Sigmoid colon (tissue), 7 donors: ENCODE data around the gene FGF8. TPM values are rescaled to one million over a fixed set of nuclear protein-coding genes. Genes with fewer than 3 reads are reported as not detected.

Experiments used
- DNase-seq: peaks from one replicate; pipeline ENCODE4 v3.0.0-alpha.2; 2019
- H3K27ac ChIP-seq, 4 donors: fragments of 200-600 bp; sonication (generic); one replicate each; pipeline ENCODE4 v1.5.1; 2016 to 2019; ENCODE audit warnings: mild to moderate bottlenecking in 1 of 4
- H3K27me3 ChIP-seq, 3 donors: fragments of 200-600 bp; sonication (generic); one replicate each; pipeline ENCODE4 v1.5.1; 2019; ENCODE audit warnings: mild to moderate bottlenecking in 1 of 3
- H3K36me3 ChIP-seq, 4 donors: fragments of 200-600 bp; sonication (generic); one replicate each; pipeline ENCODE4 v1.5.1; 2016 to 2019
- H3K4me1 ChIP-seq, 4 donors: fragments of 200-600 bp; sonication (generic); one replicate each; pipeline ENCODE4 v1.5.1; 2017 to 2019
- H3K4me3 ChIP-seq, 4 donors: fragments of 200-600 bp; sonication (generic); one replicate each; pipeline ENCODE4 v1.5.1; 2017 to 2019; ENCODE audit warnings: mild to moderate bottlenecking in 2 of 4, moderate library complexity in 1 of 4
- H3K9me3 ChIP-seq, 4 donors: fragments of 200-600 bp in 3 of 4; sonication (generic) in 3 of 4; one replicate each; pipeline versions ENCODE4 v1.5.1 to v1.6.1; 2013 to 2019
- CTCF ChIP-seq, 4 experiments: fragments of 450-650 bp in 3 of 4; fragments of 200-600 bp in 1 of 4; IDR thresholded peaks; one replicate each; pipeline ENCODE4 v1.5.1; 2016 to 2019; ENCODE audit warnings: antibody characterized with exemption in 4 of 4, mild to moderate bottlenecking in 3 of 4, moderate library complexity in 2 of 4
- EP300 ChIP-seq, 4 donors: sonication (generic); formaldehyde crosslinking; IDR thresholded peaks; one replicate each; pipeline ENCODE4 v1.6.1; 2017; ENCODE audit warnings: antibody characterized with exemption in 4 of 4
- POLR2A ChIP-seq, 2 donors: fragments of 450-650 bp; IDR thresholded peaks; one replicate each; pipeline ENCODE4 v1.6.1; 2016; ENCODE audit warnings: antibody characterized with exemption in 2 of 2, mild to moderate bottlenecking in 2 of 2, moderate library complexity in 2 of 2
- POLR2AphosphoS5 ChIP-seq, 4 donors: sonication (generic); formaldehyde crosslinking; IDR thresholded peaks; one replicate each; pipeline ENCODE4 v1.6.1; 2017; ENCODE audit warnings: antibody characterized with exemption in 4 of 4
- WGBS, 2 donors: extraction: QIAGEN DNeasy Blood & Tissue Kit; methylation state at CpG; one replicate each; pipeline ENCODE4 v1.1.7; 2013; 5-methylcytosine and 5-hydroxymethylcytosine counted together
- intact Hi-C: fragments of 100-400 bp; cut with DNase I; formaldehyde crosslinking; loops from one replicate; pipeline ENCODE4 v1.15.1; 2023
- polyA plus RNA-seq, 3 donors: library from polyadenylated mRNA; stranded (reverse); fragments of 200-250 nt; gene quantifications; one replicate each; pipeline ENCODE4 v1.2.3, GENCODE V29; 2013
- total RNA-seq, 4 donors: library from RNA; depleted of rRNA; stranded (reverse); fragments of >200 nt; gene quantifications; one replicate each; pipeline ENCODE4 v1.1.0, GENCODE V29; 2016
- donor health status: healthy with polysubstance abuse.
- donor health status: Bipolar disorder and iron deficiency.
- donor health status: healthy.

Gene FGF8
- total and polyA plus RNA-seq, 7 donors: 0.10 TPM; not detected in 6

DNA sequence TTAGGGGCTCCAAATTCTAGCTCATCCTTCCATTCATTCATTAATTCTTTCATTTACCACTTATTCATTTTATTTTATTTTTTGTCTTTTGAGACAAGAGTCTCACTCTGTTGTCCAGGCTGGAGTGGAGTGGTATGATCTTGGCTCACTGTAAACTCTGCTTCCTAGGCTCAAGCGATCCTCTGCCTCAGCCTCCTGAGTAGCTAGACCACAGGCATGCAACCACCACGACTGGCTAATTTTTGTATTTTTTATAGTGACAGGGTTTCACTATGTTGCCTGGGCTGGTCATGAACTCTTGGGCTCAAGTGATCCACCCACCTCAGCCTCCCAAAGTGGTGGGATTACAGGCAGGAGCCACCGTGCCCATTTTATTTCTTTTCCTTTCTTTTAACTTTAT, 31.6 kb downstream of the FGF8 start:
- no peak for TF ChIP-seq POLR2A (IDR thresholded peaks at IDR 0.05)
- no peak for TF ChIP-seq EP300 (IDR thresholded peaks at IDR 0.05)
- TF ChIP-seq POLR2AphosphoS5 (IDR thresholded peaks at IDR 0.05): no peak
- no peak for TF ChIP-seq CTCF (IDR thresholded peaks at IDR 0.05)
- WGBS, 2 donors: 84 to 87% methylated on average over 3 of the region's 3 CpGs
- no peak for DNase-seq

GRCh38 chr10:101741938-101742337, 34.0 kb downstream of the FGF8 start:
- no peak overlapping the region for H3K27ac ChIP-seq
- intact Hi-C loops: no loop called here
- no peaks in the 10 kb centered on the region for H3K9me3 ChIP-seq
- no peak for DNase-seq
- peaks cover 0 to 23% (median 0%) of the 10 kb centered on the region in 3 donors for H3K27me3 ChIP-seq
- H3K4me1 ChIP-seq: no peaks in the 10 kb centered on the region
- WGBS, 2 donors: 48 to 50% methylated on average over 2 of the region's 2 CpGs
- no peak for TF ChIP-seq EP300 (IDR thresholded peaks at IDR 0.05)
- no peak for TF ChIP-seq POLR2AphosphoS5 (IDR thresholded peaks at IDR 0.05)
- no peak for TF ChIP-seq CTCF (IDR thresholded peaks at IDR 0.05)
- TF ChIP-seq POLR2A (IDR thresholded peaks at IDR 0.05): no peak
- H3K36me3 ChIP-seq: no peaks in the 10 kb centered on the region
- H3K4me3 ChIP-seq: no peak overlapping the region

More for the DNA sequence above, 31.6 kb downstream of the FGF8 start:
- intact Hi-C loops: no loop called here
- Histone ChIP-seq H3K4me1 (no peaks in the 10 kb centered on the region), H3K36me3 (no peaks in the 10 kb centered on the region), H3K4me3 (no peak overlapping the region), H3K9me3 (no peaks in the 10 kb centered on the region), H3K27ac (no peak overlapping the region), H3K27me3 (peaks cover 0 to 22% (median 0%) of the 10 kb centered on the region in 3 donors)

DNA sequence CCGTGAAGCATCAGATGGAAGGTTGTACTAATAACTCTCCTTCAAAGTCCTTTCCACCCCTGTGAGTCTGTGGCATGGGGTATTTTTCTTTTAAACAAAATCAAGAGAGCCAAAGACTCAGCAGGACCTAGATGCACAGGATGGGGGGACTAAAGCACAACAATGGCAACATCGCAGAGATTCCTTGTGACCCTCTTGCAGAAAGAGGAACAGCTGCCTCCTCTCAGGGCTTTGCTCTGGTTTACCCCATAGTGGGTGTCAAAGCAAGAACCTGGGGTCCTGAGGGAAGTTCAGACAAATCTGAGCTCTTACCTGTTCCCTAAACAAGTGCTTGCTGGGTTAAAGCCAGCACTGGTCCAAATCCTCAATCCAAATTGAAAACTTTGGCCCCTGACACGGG, 39.2 kb downstream of the FGF8 start:
- DNase-seq: no peak
- H3K27me3 ChIP-seq: peaks cover 0 to 31% (median 0%) of the 10 kb centered on the region in 3 donors
- H3K27ac ChIP-seq: no peak overlapping the region
- TF ChIP-seq POLR2AphosphoS5 (IDR thresholded peaks at IDR 0.05) (no peak), EP300 (IDR thresholded peaks at IDR 0.05) (no peak), POLR2A (IDR thresholded peaks at IDR 0.05) (no peak), CTCF (IDR thresholded peaks at IDR 0.05) (no peak)
- H3K36me3 ChIP-seq: no peaks in the 10 kb centered on the region
- H3K9me3 ChIP-seq: no peaks in the 10 kb centered on the region
- no peaks in the 10 kb centered on the region for H3K4me1 ChIP-seq
- intact Hi-C loops: no loop called here
- H3K4me3 ChIP-seq: no peak overlapping the region
- 81 to 87% methylated on average over 3 of the region's 3 CpGs for WGBS, 2 donors

DNA sequence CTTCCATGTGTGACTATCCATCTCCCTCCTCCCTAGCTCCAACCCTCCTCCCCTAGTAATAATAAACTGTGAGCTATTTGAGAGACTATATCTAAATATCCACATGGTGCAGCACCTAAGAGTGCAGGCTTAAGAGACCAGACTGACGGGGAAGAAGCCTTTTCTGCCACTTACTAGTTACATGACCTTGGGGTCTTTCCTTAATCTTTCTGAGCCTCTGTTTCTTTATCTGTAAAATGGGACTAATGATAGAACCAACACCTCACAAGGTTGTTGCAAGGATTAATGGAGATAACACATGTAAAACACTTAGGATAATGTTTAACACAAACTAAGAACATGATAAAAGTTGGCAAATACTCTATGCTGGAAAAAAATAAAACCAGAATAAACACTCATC, 43.8 kb downstream of the FGF8 start:
- TF ChIP-seq CTCF (IDR thresholded peaks at IDR 0.05): no peak
- TF ChIP-seq POLR2A (IDR thresholded peaks at IDR 0.05): no peak
- no peak for TF ChIP-seq POLR2AphosphoS5 (IDR thresholded peaks at IDR 0.05)
- no peak for TF ChIP-seq EP300 (IDR thresholded peaks at IDR 0.05)
- H3K27ac ChIP-seq: no peak overlapping the region
- H3K4me1 ChIP-seq: no peaks in the 10 kb centered on the region
- H3K9me3 ChIP-seq: no peaks in the 10 kb centered on the region
- no peak for DNase-seq
- 78 to 87% methylated on average over 1 of the region's 1 CpG for WGBS, 2 donors
- H3K27me3 ChIP-seq: peaks cover 0 to 7% (median 0%) of the 10 kb centered on the region in 3 donors
- H3K36me3 ChIP-seq: no peaks in the 10 kb centered on the region
- no peak overlapping the region for H3K4me3 ChIP-seq
- intact Hi-C loops: no loop called here

- no peak for TF ChIP-seq POLR2AphosphoS5 (IDR thresholded peaks at IDR 0.05)
- TF ChIP-seq CTCF (IDR thresholded peaks at IDR 0.05): no peak
- no peaks in the 10 kb centered on the region for H3K4me1 ChIP-seq
- peaks cover 0 to 9% (median 0%) of the 10 kb centered on the region in 3 donors for H3K27me3 ChIP-seq
- intact Hi-C loops: no loop called here
- H3K9me3 ChIP-seq: no peaks in the 10 kb centered on the region
- no peak overlapping the region for H3K27ac ChIP-seq
- no peaks in the 10 kb centered on the region for H3K36me3 ChIP-seq
- no peak for DNase-seq
- no peak overlapping the region for H3K4me3 ChIP-seq
- WGBS, 2 donors: 19 to 53% methylated on average over 2 of the region's 2 CpGs
Observed at GRCh38 chr10:101726115-101726387, 49.9 kb downstream of the FGF8 start.
